ENCODE results near the gene JAGN1. TPM values are rescaled to one million over a fixed set of nuclear protein-coding genes. Genes with fewer than 3 reads are reported as not detected.
A peak's percentile ranks its signal among the peaks of the same experiment; 100 is the strongest.

The JAGN1 gene
- total and polyA plus RNA-seq, 9 of the 15 experiments (the other 6 are each of a cell fraction or from before 2014, with no cell fraction given), result 31.6 to 77.8 (median 40.3) TPM

DNA sequence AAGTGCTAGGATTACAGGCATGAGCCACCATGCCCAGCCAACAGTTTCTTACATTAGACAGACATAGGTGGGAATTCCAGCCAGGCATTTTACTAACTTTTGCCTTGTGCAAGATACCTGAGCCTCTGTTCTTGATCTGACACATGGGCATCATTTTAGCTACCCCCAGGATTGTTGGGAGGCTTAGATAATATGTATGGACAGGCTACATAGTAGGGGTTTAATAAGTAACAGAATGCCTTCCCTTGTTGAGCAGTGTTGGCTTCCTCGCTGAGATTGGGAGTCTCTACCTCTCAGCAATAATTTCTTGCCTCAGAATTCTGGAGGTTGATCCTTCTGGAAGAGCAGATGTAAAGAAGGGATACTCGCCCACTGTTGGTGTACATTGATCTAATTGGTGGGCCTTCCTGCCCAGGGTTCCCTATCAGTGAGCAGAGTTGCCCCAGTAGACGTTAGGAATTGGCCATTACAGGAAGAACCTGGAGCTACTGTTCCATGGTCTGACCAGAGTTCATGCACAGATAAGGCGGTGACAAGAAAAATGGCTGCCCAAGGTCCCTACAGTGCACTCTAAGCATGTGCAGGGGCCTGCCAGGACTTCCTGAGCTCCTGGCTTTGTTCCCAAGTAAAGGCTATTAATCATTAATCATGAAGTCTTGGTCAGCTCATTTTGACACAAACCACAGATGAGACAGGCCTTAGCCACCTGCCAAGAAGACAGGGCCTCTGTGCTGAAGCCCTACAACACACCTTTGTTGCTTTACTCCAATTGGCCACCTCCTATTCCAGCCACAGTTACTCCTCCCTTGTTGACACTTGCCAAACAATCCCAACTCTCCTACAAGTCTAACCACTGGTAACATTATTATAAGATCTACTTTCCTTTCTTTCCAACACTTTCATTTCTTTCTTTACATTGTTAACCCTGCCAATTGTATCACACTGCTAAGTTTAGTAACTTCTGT lies 7.3 kb downstream of the JAGN1 start (continued):
- peak; percentile 82; the same call in 1 of the 2 replicates for TF ChIP-seq ZNF583 (CRISPR knock-in tag; IDR thresholded peaks at IDR 0.05)
- TF ChIP-seq ZNF224 (CRISPR knock-in tag; IDR thresholded peaks at IDR 0.05), result no peak
- TF ChIP-seq TRIM24 (IDR thresholded peaks at IDR 0.05), result 0 out of 4 replicates have a peak, but pooled peaks of 1 of the 2 experiments have one; percentile 10
- no peak for TF ChIP-seq BRF1 (IDR thresholded peaks at IDR 0.05; ENCODE audit: borderline replicate concordance, extremely low read depth, insufficient read length)
- TF ChIP-seq TBL1XR1 (IDR thresholded peaks at IDR 0.05; ENCODE audit: low read length in 2 of 2), result 0 out of 4 replicates have a peak, but pooled peaks of 1 of the 2 experiments have one; percentile 23
- TF ChIP-seq TCF15 (CRISPR knock-in tag; IDR thresholded peaks at IDR 0.05), result no peak; the same call in 1 of the 2 replicates
- no peak for TF ChIP-seq CEBPB (tag; IDR thresholded peaks at IDR 0.05)
- TF ChIP-seq CHD4 (IDR thresholded peaks at IDR 0.05; ENCODE audit: insufficient read depth, insufficient replicate concordance, low read depth, low read length, poor library complexity, severe bottlenecking), result no peak
- no peak for TF ChIP-seq THRA (IDR thresholded peaks at IDR 0.05)
- no peak for TF ChIP-seq PRMT5 (CRISPR knock-in tag; IDR thresholded peaks at IDR 0.05)
- TF ChIP-seq MITF (IDR thresholded peaks at IDR 0.05), result no peak
- peak; percentile 20; the same call in 1 of the 2 replicates for TF ChIP-seq PHF8 (IDR thresholded peaks at IDR 0.05; ENCODE audit: borderline replicate concordance, low read length)
- TF ChIP-seq MEF2A (IDR thresholded peaks at IDR 0.05; ENCODE audit: control insufficient read depth, low read depth, low read length), result no peak
- no peak for TF ChIP-seq SRSF9 (IDR thresholded peaks at IDR 0.05; ENCODE audit: borderline replicate concordance, low read depth, low read length)
- no peak for TF ChIP-seq MCM3 (IDR thresholded peaks at IDR 0.05)
- TF ChIP-seq ZNF280B (CRISPR knock-in tag; IDR thresholded peaks at IDR 0.05), result no peak
- TF ChIP-seq BDP1 (IDR thresholded peaks at IDR 0.05; ENCODE audit: insufficient read depth, insufficient read length), result no peak
- TF ChIP-seq ZNF124 (CRISPR knock-in tag; IDR thresholded peaks at IDR 0.05), result no peak
- 0 out of 4 replicates have a peak, but pooled peaks have one; percentile 6 to 8 for TF ChIP-seq RAD21 (CRISPR knock-in tag; conservative IDR thresholded peaks at IDR 0.05 in 1 of 2, IDR thresholded peaks at IDR 0.05 in 1 of 2)
- peak; percentile 45 for TF ChIP-seq ARID1B (IDR thresholded peaks at IDR 0.05)
- TF ChIP-seq ZNF395 (CRISPR knock-in tag; IDR thresholded peaks at IDR 0.05), result peak; percentile 80

All from K562 (cell line).